MV-4-11 (cell line): ENCODE results near the gene AFG1L.
"Not testable (repeated sequence)": the region's sequence is repeated elsewhere in the genome, so short reads cannot be mapped to it uniquely, and the experiment has no call there.

ENCODE experiments used
- DNase-seq: peaks from one replicate; lab custom pipeline; 2025; lab: John Stamatoyannopoulos, UW

The AFG1L gene

GRCh38 chr6:108294727-108295625, at the start of gene AFG1L:
AFG1L (plus strand) TSS chr6:108295054; CDS start chr6:108295080, 26 bp downstream.
- peak; percentile 89 for DNase-seq

GRCh38 chr6:108245095-108245494, 49.8 kb upstream of the AFG1L start:
- DNase-seq: not testable (repeated sequence)

GRCh38 chr6:108247965-108248536, 46.8 kb upstream of the AFG1L start:
- DNase-seq: no peak

- peak; percentile 33 for DNase-seq
These were observed 44.5 kb upstream of the AFG1L start for GRCh38 chr6:108250240-108250866.

- DNase-seq: peak; percentile 53
These were observed 43.6 kb upstream of the AFG1L start for GRCh38 chr6:108251252-108251651.

GRCh38 chr6:108252055-108252454, 42.8 kb upstream of the AFG1L start:
- no peak for DNase-seq

- no peak for DNase-seq
These were observed 41.6 kb upstream of the AFG1L start for GRCh38 chr6:108253241-108253640.

- DNase-seq: no peak
These were observed 40.1 kb upstream of the AFG1L start for GRCh38 chr6:108254433-108255410.

- DNase-seq: no peak
These were observed 34.6 kb upstream of the AFG1L start for GRCh38 chr6:108260126-108260808.

GRCh38 chr6:108260809-108261569, 33.9 kb upstream of the AFG1L start, which contains the start of gene SNX3:
SNX3 (minus strand) TSS chr6:108261040; CDS start chr6:108260921, 119 bp downstream.
- DNase-seq: peak; percentile 91

- DNase-seq: no peak
These were observed 31.5 kb upstream of the AFG1L start for GRCh38 chr6:108263371-108263770.

- no peak for DNase-seq
These were observed 26.0 kb upstream of the AFG1L start for GRCh38 chr6:108268845-108269244.

- not testable (repeated sequence) for DNase-seq
These were observed 24.9 kb upstream of the AFG1L start for GRCh38 chr6:108269955-108270354.

- DNase-seq: no peak
These were observed 20.3 kb upstream of the AFG1L start for GRCh38 chr6:108274546-108274945.

GRCh38 chr6:108275976-108276375, 18.9 kb upstream of the AFG1L start:
- no peak for DNase-seq

- no peak for DNase-seq
These were observed 17.6 kb upstream of the AFG1L start for GRCh38 chr6:108277295-108277694.

GRCh38 chr6:108277831-108278230, 17.0 kb upstream of the AFG1L start:
- no peak for DNase-seq

GRCh38 chr6:108285381-108285780, 9.5 kb upstream of the AFG1L start:
- no peak for DNase-seq

GRCh38 chr6:108286366-108286765, 8.5 kb upstream of the AFG1L start:
- DNase-seq: no peak

- DNase-seq: no peak
These were observed 7.5 kb upstream of the AFG1L start for GRCh38 chr6:108287373-108287772.
